ENCODE results near the gene MED20.

Gene MED20

DNA sequence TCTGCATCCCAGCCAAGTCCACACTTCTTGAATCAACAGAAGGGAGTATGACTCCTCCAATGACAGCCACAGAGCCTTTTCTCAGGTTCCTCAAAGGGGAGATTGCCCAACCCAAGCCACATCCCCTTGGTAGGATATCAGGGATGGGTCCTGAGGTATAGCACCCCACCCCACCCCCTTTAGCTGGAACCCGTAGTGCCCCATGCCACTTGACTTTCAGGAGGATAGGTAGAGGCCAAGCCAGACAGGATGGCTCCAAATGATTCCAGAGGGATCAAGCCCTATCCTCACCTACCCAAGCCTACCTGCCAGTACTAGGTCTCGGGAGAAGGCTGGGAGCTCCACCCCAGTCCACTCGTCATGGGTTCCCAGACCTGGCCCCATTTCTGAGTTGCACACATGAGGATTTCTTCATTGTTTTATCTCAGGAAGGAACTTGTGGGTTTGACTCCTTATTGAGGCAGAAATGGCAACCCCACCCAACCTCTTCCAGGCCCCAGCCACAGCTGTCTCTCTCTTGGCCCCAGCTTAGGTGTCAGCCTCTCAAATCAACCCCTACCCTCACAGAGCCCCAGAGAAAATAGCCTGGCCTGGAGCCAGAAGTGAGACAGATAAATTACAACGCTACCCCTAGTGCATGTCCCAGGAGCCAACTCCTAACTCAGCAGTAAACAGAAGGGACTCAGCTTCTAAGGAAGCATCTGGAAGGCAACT, 17.1 kb upstream of the MED20 start:
- in situ Hi-C loops (cut with MboI; ENCODE audit: low sequenced_read_pairs) = loop anchor here (5.0 kb wide), 1 partner anchor 109 kb away; no protein-coding TSS in a partner anchor
- H3K27me3 ChIP-seq (ENCODE audit: low read depth) = no peaks in the 10 kb centered on the region
- DNase-seq (ENCODE audit: low spot score in 2 of 2) = peak in 1 of 2 experiments; percentile 0
- H3K4me3 ChIP-seq = no peak overlapping the region
- H3K36me3 ChIP-seq (replicated peaks) = peaks cover 55% of the 10 kb centered on the region
- peaks cover 18% of the 10 kb centered on the region for H3K4me1 ChIP-seq
- no peaks in the 10 kb centered on the region for H3K9me3 ChIP-seq

DNA sequence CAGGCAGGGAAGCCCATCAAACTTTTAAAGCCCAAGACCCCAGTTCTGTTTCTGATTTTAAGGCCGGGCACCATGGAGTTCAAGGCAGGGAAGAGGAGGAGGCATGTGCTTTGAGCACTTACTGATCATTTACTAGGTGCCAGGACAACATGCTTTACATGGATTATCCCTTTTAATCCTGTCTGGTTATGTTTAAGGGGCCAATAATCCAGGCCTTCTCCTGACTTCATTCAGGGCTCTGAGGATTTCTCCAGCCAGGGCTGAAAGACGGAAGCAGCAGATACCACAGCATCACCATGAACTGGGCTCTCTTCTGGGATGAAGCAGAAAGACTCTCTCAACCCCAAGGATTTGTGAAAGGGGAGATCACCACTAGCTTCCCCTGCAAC, 16.5 kb upstream of the MED20 start:
- peaks cover 18% of the 10 kb centered on the region for H3K4me1 ChIP-seq
- peak in 1 of 2 experiments; percentile 2 for DNase-seq (ENCODE audit: low spot score in 2 of 2)
- in situ Hi-C loops (cut with MboI; ENCODE audit: low sequenced_read_pairs) = loop anchor here (5.0 kb wide), 1 partner anchor 110 kb away; no protein-coding TSS in a partner anchor

DNA sequence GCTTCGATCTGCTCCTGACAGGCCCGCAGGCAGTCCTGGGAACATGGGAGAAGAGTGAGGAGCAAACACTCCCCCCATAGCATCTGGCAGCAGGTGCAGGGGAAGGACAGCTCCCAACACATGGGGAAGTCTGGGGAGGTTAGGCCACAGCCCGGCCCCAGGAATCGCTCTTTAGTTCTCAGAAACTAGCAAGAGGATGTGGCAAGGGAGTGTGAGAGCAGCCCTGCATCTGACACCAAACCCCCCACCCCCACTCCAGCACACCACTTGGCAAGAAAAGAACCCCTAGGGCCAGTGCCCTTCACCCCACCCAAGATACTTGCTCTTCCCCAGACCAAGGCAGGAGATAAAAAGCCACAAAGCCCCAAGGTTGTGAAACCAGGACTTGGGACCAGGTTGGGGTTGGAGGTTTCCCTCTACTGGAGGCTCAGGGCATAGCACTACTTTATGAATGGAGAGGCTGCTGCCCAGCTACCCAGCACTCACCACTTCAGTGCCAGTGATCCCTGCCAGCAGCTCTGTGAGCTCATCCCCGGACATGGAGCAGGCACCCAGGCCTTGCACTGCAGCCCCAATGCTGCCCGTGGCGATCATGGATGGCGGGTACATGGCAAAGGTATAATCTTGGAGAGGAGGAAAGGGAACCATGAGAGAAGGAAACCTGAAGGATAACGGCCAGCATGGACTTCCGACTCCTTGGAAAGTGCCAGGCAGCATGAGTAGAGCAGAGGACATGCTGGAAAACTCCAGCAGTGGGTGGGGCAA, 15.3 kb upstream of the MED20 start:
- Histone ChIP-seq H3K4me1 (peaks cover 12% of the 10 kb centered on the region), H3K36me3 (replicated peaks) (peaks cover 73% of the 10 kb centered on the region), H3K9me3 (no peaks in the 10 kb centered on the region), H3K4me3 (no peak overlapping the region), H3K27me3 (ENCODE audit: low read depth) (no peaks in the 10 kb centered on the region)
- in situ Hi-C loops (cut with MboI; ENCODE audit: low sequenced_read_pairs) = loop anchor here (5.0 kb wide), 1 partner anchor 111 kb away; no protein-coding TSS in a partner anchor
- peak; percentile 65 to 80 for DNase-seq (ENCODE audit: low spot score in 2 of 2)

More for the DNA sequence above, 16.5 kb upstream of the MED20 start:
- peaks cover 61% of the 10 kb centered on the region for H3K36me3 ChIP-seq (replicated peaks)
- H3K9me3 ChIP-seq = no peaks in the 10 kb centered on the region
- no peaks in the 10 kb centered on the region for H3K27me3 ChIP-seq (ENCODE audit: low read depth)
- no peak overlapping the region for H3K4me3 ChIP-seq

DNA sequence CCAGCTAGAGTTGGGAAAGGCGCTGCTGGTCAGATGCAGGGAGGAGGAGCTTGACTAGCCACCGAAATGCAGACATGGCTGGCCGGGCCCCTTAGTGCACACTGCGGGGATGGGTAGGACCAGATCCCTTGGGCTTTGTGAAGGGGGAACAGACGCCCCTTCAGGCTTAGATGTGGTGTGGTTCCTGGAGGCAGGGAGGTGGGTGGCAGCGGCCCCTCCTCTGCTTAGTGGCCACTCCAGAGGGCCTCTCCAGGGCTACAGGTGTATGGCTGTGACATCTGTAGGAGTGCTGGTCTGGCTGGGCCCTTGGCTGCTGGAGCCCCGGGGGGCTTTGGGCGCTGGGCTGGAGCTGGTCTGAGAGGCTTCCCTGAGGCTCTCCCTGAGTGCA, 14.7 kb upstream of the MED20 start:
- peaks cover 78% of the 10 kb centered on the region for H3K36me3 ChIP-seq (replicated peaks)

GRCh38 chr6:41935193-41935574, 14.2 kb upstream of the MED20 start:
- H3K4me1 ChIP-seq = peaks cover 12% of the 10 kb centered on the region
- H3K27me3 ChIP-seq (ENCODE audit: low read depth) = no peaks in the 10 kb centered on the region
- in situ Hi-C loops (cut with MboI; ENCODE audit: low sequenced_read_pairs) = loop anchor here (5.0 kb wide), 1 partner anchor 112 kb away; no protein-coding TSS in a partner anchor
- peaks cover 83% of the 10 kb centered on the region for H3K36me3 ChIP-seq (replicated peaks)
- no peak overlapping the region for H3K4me3 ChIP-seq
- no peaks in the 10 kb centered on the region for H3K9me3 ChIP-seq
- DNase-seq (ENCODE audit: low spot score in 2 of 2) = peak in 1 of 2 experiments; percentile 2

More for the DNA sequence above, 14.7 kb upstream of the MED20 start:
- no peak for DNase-seq (ENCODE audit: low spot score in 2 of 2)
- H3K4me3 ChIP-seq = no peak overlapping the region
- H3K4me1 ChIP-seq = peaks cover 12% of the 10 kb centered on the region
- H3K9me3 ChIP-seq = no peaks in the 10 kb centered on the region
- in situ Hi-C loops (cut with MboI; ENCODE audit: low sequenced_read_pairs) = loop anchor here (5.0 kb wide), 1 partner anchor 112 kb away; no protein-coding TSS in a partner anchor
- H3K27me3 ChIP-seq (ENCODE audit: low read depth) = no peaks in the 10 kb centered on the region

- peaks cover 90% of the 10 kb centered on the region for H3K36me3 ChIP-seq (replicated peaks)
- no peaks in the 10 kb centered on the region for H3K27me3 ChIP-seq (ENCODE audit: low read depth)
- in situ Hi-C loops (cut with MboI; ENCODE audit: low sequenced_read_pairs) = loop anchor here (5.0 kb wide), 1 partner anchor 113 kb away; no protein-coding TSS in a partner anchor
- no peak overlapping the region for H3K4me3 ChIP-seq
- H3K9me3 ChIP-seq = no peaks in the 10 kb centered on the region
- DNase-seq (ENCODE audit: low spot score in 2 of 2) = peak in 1 of 2 experiments; percentile 2
- peaks cover 5% of the 10 kb centered on the region for H3K4me1 ChIP-seq
Observed at GRCh38 chr6:41934278-41935192, 13.6 kb upstream of the MED20 start.

DNA sequence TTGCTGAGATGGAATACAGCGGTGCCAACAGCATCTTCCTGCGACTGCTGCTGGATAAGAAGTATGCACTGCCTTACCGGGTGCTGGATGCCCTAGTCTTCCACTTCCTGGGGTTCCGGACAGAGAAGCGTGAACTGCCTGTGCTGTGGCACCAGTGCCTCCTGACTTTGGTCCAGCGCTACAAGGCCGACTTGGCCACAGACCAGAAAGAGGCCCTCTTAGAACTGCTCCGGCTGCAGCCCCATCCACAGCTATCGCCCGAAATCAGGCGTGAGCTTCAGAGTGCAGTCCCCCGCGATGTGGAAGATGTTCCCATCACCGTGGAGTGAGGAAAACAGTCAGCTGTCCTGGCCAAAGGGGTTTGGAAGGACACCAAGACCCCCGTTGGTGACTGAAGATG, 11.4 kb upstream of the MED20 start:
- DNase-seq (ENCODE audit: low spot score in 2 of 2) = peak in 1 of 2 experiments; percentile 0
- no peaks in the 10 kb centered on the region for H3K27me3 ChIP-seq (ENCODE audit: low read depth)
- 0 out of 2 replicates have a peak, but pooled peaks cover 2% of the 10 kb centered on the region for H3K4me1 ChIP-seq
- peaks cover 100% of the 10 kb centered on the region for H3K36me3 ChIP-seq (replicated peaks)
- in situ Hi-C loops (cut with MboI; ENCODE audit: low sequenced_read_pairs) = no loop called here
- no peaks in the 10 kb centered on the region for H3K9me3 ChIP-seq
- H3K4me3 ChIP-seq = no peak overlapping the region

DNA sequence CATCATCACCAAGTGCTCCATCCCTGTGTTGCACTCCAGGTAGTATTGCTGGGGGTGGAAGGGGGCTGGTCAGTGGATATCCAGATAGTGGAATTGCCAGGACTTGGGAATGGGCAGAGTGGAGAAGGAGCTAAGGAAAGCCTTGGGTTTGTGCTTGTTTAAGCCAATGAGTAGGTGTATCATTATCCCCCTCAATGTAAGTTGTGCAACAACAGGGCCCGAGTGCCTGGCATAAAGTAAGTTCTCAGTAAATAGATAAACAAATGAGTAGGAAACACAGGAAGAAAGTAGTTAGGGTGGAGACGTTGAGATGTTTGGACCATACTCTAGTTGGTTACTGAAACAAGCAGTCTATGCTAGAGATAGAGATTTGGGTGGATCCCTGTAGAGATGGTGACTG, 10.9 kb upstream of the MED20 start:
- peaks cover 100% of the 10 kb centered on the region for H3K36me3 ChIP-seq (replicated peaks)
- in situ Hi-C loops (cut with MboI; ENCODE audit: low sequenced_read_pairs) = no loop called here

DNA sequence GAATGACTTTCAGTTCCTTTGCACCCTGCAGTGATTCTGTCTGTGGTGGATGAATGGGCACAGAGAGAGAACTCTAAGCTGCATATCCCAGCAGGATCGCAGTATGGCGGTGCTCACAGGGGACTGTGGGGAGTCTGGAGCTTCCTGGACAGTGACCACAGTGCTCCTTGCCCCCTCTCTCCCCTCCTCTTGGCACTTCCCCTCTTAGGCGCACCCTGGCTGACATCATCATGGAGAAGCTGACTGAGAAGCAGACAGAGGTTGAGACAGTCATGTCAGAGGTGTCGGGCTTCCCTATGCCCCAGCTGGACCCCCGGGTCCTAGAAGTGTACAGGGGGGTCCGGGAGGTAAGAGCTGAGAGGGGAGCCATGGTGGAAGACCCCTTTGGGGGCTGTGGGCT, 9.0 kb upstream of the MED20 start:
- H3K27me3 ChIP-seq (ENCODE audit: low read depth) = no peaks in the 10 kb centered on the region
- H3K9me3 ChIP-seq = no peaks in the 10 kb centered on the region
- no peak for DNase-seq (ENCODE audit: low spot score in 2 of 2)
- H3K36me3 ChIP-seq (replicated peaks) = peaks cover 95% of the 10 kb centered on the region
- no peaks in the 10 kb centered on the region for H3K4me1 ChIP-seq
- no peak overlapping the region for H3K4me3 ChIP-seq
- in situ Hi-C loops (cut with MboI; ENCODE audit: low sequenced_read_pairs) = no loop called here

More for the DNA sequence above, 10.9 kb upstream of the MED20 start:
- H3K4me3 ChIP-seq = no peak overlapping the region
- H3K9me3 ChIP-seq = no peaks in the 10 kb centered on the region
- H3K4me1 ChIP-seq = 0 out of 2 replicates have a peak, but pooled peaks cover 2% of the 10 kb centered on the region
- no peaks in the 10 kb centered on the region for H3K27me3 ChIP-seq (ENCODE audit: low read depth)
- DNase-seq (ENCODE audit: low spot score in 2 of 2) = peak in 1 of 2 experiments; percentile 1

DNA sequence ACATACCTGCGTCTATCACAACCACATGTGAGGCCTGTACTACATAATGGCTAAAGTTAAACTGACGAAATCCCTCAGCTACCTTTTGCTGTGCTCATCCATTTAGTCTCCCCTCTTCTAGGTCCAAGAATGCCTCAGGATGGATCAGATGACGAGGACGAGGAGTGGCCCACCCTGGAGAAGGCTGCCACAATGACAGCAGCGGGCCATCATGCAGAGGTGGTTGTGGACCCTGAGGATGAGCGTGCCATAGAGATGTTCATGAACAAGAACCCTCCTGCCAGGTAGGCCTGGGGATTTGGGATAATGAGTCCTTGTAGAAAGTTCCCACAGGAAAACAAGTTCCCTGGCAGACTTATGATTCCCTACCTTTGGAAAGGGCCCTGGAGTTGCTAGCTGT, 6.3 kb upstream of the MED20 start:
- no peak overlapping the region for H3K4me3 ChIP-seq
- DNase-seq (ENCODE audit: low spot score in 2 of 2) = no peak
- in situ Hi-C loops (cut with MboI; ENCODE audit: low sequenced_read_pairs) = no loop called here
- H3K9me3 ChIP-seq = no peaks in the 10 kb centered on the region
- H3K36me3 ChIP-seq (replicated peaks) = peaks cover 80% of the 10 kb centered on the region
- peaks cover 10% of the 10 kb centered on the region; the same call in 1 of the 2 replicates for H3K4me1 ChIP-seq
- H3K27me3 ChIP-seq (ENCODE audit: low read depth) = no peaks in the 10 kb centered on the region

- Histone ChIP-seq H3K9me3 (no peaks in the 10 kb centered on the region), H3K27me3 (ENCODE audit: low read depth) (no peaks in the 10 kb centered on the region), H3K4me3 (peak overlapping the region; percentile 85), H3K4me1 (peaks cover 13% of the 10 kb centered on the region; the same call in 1 of the 2 replicates), H3K36me3 (replicated peaks) (peaks cover 29% of the 10 kb centered on the region)
- DNase-seq (ENCODE audit: low spot score in 2 of 2) = peak in 1 of 2 experiments; percentile 7
- in situ Hi-C loops (cut with MboI; ENCODE audit: low sequenced_read_pairs) = loop anchor here (5.0 kb wide), 2 partner anchors 75 to 135 kb away; partner anchors contain the start of gene TOMM6
Observed at GRCh38 chr6:41922154-41922553, 1.2 kb upstream of the MED20 start.

- peaks cover 25% of the 10 kb centered on the region for H3K36me3 ChIP-seq (replicated peaks)
- no peak for DNase-seq (ENCODE audit: low spot score in 2 of 2)
- in situ Hi-C loops (cut with MboI; ENCODE audit: low sequenced_read_pairs) = loop anchor here (5.0 kb wide), 2 partner anchors 74 to 134 kb away; partner anchors contain the start of gene TOMM6
Observed at GRCh38 chr6:41921712-41921998, 716 bp upstream of the MED20 start.

GRCh38 chr6:41917528-41917927, 3.4 kb downstream of the MED20 start:
- in situ Hi-C loops (cut with MboI; ENCODE audit: low sequenced_read_pairs) = no loop called here
- Histone ChIP-seq H3K4me1 (peaks cover 5% of the 10 kb centered on the region; the same call in 1 of the 2 replicates), H3K9me3 (no peaks in the 10 kb centered on the region), H3K4me3 (no peak overlapping the region), H3K27me3 (ENCODE audit: low read depth) (no peaks in the 10 kb centered on the region), H3K36me3 (replicated peaks) (peaks cover 23% of the 10 kb centered on the region)
- DNase-seq (ENCODE audit: low spot score in 2 of 2) = no peak

More at GRCh38 chr6:41921712-41921998, 716 bp upstream of the MED20 start:
- peak overlapping the region; percentile 85 for H3K4me3 ChIP-seq
- no peaks in the 10 kb centered on the region for H3K9me3 ChIP-seq
- peaks cover 13% of the 10 kb centered on the region; the same call in 1 of the 2 replicates for H3K4me1 ChIP-seq
- H3K27me3 ChIP-seq (ENCODE audit: low read depth) = no peaks in the 10 kb centered on the region

Measured in HAP-1 (cell line).